ENCODE measurements around the gene CDKN2AIPNL. TPM values are rescaled to one million over a fixed set of nuclear protein-coding genes. Genes with fewer than 3 reads are reported as not detected.

The CDKN2AIPNL gene, protein sequence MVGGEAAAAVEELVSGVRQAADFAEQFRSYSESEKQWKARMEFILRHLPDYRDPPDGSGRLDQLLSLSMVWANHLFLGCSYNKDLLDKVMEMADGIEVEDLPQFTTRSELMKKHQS
- 10 to 100 TPM; 16.0 to 24.4 (median 17.1) TPM for total RNA-seq
- long read RNA-seq, donor 1, transcript CDKN2AIPNL-202 (3 exons, 1,223 nt) = major isoform, 14 of 17 reads
- long read RNA-seq, donor 1, partial matches to known transcripts = 0 of 17 reads
- long read RNA-seq, donor 1, other reads (novel, unspliced or antisense) = 3 of 17 reads
- long read RNA-seq, donor 2, transcript CDKN2AIPNL-202 (3 exons, 1,223 nt) = major isoform, 18 of 24 reads
- long read RNA-seq, donor 2, partial matches to known transcripts = 1 of 24 reads
- long read RNA-seq, donor 2, other reads (novel, unspliced or antisense) = 5 of 24 reads

DNA sequence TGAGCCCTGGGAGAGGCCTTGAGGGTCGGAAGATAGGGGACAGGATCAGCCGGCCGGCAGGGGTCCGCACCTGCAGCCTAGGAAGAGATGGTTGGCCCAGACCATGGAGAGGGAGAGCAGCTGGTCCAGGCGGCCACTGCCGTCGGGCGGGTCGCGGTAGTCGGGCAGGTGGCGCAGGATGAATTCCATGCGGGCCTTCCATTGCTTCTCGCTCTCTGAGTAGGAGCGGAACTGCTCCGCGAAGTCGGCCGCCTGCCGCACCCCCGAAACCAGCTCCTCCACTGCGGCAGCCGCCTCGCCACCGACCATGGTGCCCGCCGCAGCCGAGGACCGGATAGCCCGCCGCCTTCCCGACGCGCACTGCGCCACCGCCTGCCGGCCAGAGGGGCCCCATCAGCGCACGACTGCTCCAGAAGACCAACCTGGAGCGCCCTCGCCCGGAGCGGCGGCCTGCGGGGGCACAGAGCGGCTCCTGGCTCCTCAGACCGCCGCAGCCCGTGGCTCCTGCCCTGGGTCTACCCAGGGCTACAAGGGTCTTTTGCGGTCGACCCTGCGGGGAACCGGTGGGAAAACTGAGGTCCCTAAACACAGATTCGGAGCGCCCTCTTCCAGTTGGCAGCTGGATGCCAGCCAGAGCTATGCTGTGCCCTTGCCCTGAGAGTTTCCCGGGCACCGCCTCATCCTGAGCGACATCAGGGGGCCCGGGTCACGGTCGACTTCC lies at the start of gene CDKN2AIPNL:
Gene CDKN2AIPNL (minus strand): TSS at position 336 of the 721 bp plus-strand sequence. CDS start 27 bp downstream, at position 309.
- peak; percentile 94 to 95 (median 95) for DNase-seq
- Histone ChIP-seq H3K36me3 (ENCODE audit: low read depth) (no peaks in the 10 kb centered on the region), H3K4me1 (ENCODE audit: low read depth) (peaks cover 28% of the 10 kb centered on the region), H3K9me3 (no peaks in the 10 kb centered on the region), H3K4me3 (peak within 1 kb of the TSS; percentile 65)
- peak; percentile 97 for ATAC-seq
- TF ChIP-seq, protein P1, sequence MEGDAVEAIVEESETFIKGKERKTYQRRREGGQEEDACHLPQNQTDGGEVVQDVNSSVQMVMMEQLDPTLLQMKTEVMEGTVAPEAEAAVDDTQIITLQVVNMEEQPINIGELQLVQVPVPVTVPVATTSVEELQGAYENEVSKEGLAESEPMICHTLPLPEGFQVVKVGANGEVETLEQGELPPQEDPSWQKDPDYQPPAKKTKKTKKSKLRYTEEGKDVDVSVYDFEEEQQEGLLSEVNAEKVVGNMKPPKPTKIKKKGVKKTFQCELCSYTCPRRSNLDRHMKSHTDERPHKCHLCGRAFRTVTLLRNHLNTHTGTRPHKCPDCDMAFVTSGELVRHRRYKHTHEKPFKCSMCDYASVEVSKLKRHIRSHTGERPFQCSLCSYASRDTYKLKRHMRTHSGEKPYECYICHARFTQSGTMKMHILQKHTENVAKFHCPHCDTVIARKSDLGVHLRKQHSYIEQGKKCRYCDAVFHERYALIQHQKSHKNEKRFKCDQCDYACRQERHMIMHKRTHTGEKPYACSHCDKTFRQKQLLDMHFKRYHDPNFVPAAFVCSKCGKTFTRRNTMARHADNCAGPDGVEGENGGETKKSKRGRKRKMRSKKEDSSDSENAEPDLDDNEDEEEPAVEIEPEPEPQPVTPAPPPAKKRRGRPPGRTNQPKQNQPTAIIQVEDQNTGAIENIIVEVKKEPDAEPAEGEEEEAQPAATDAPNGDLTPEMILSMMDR (IDR thresholded peaks at IDR 0.05) = peak; percentile 70
- intact Hi-C loops (cut with DNase I, micrococcal nuclease) = loop anchor here in 1 of 2 donors (10.0 kb wide), 1 partner anchor 113 kb away; the partner anchor contains the start of gene JADE2

DNA sequence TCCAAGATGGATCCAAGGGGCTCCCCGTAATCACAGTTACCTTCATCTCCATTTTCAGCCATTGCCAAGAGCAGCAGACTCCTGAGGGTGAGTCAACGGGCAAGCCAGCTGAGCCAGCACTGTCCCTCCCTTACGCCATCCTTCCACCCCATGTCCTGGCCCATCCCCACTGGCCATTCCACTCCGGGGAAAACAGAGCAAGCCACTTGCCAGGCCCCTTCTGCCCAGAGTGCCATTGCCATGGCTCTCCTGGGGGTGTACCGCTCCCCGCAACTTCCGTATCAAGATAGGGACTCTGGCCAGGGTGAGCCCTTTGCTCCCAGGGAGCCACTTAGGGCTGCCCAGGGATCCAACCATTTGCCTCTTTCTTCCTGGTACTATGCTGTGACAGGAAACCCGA lies 48.9 kb upstream of the CDKN2AIPNL start:
- no peak overlapping the region for H3K4me3 ChIP-seq
- DNase-seq = no peak
- H3K9me3 ChIP-seq = no peaks in the 10 kb centered on the region
- no peak for ATAC-seq
- peaks cover 9% of the 10 kb centered on the region for H3K4me1 ChIP-seq (ENCODE audit: low read depth)
- TF ChIP-seq, protein P1 (IDR thresholded peaks at IDR 0.05) = no peak
- intact Hi-C loops (cut with DNase I, micrococcal nuclease) = no loop called here
- H3K36me3 ChIP-seq (ENCODE audit: low read depth) = no peaks in the 10 kb centered on the region

DNA sequence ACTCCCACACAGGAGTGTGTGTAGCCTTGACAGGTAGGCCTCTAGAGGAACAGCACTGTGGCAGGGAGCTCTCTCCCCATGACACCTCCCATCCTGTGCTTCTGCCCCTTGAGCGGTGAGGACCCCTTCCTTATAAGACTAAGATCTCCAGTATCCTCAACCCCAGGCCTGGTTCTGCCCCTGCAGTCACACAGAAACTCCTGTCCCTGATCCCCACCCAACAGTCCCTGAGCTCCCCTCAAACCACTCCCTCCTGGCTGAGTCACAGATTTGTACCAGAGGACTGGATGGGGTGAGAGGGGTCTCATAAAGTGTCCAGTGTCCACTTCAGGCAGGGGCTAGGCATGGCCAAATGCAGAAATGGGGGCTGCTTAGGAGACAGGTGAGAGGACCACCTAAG lies 47.8 kb upstream of the CDKN2AIPNL start:
- Histone ChIP-seq H3K4me3 (no peak overlapping the region), H3K36me3 (ENCODE audit: low read depth) (no peaks in the 10 kb centered on the region), H3K9me3 (no peaks in the 10 kb centered on the region), H3K4me1 (ENCODE audit: low read depth) (no peaks in the 10 kb centered on the region)
- TF ChIP-seq, protein P1 (IDR thresholded peaks at IDR 0.05) = no peak
- intact Hi-C loops (cut with DNase I, micrococcal nuclease) = no loop called here
- no peak for DNase-seq
- ATAC-seq = no peak

DNA sequence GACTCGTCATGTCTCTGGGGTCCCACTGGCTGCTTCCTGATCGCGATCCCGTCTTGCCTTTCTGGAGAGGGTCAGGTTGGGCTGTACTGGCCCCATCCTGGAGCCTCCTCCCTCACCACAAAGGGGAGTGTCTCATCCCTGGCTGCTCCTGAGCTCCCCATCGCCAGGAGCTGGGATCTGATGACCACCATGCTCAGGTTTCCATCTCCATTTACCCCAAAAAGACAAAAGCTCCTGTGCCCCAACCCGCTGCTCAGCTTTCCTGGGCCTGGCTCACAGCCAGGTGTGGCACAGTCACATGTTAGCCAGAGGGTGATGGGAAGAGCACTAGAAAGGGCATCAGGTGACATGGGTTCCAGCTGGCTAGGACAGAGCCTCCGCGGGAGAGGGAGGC lies 47.3 kb upstream of the CDKN2AIPNL start:
- ATAC-seq = peak; percentile 34
- Histone ChIP-seq H3K4me3 (no peak overlapping the region), H3K4me1 (ENCODE audit: low read depth) (no peaks in the 10 kb centered on the region), H3K36me3 (ENCODE audit: low read depth) (no peaks in the 10 kb centered on the region), H3K9me3 (no peaks in the 10 kb centered on the region)
- TF ChIP-seq, protein P1 (IDR thresholded peaks at IDR 0.05) = no peak
- no peak for DNase-seq
- intact Hi-C loops (cut with DNase I, micrococcal nuclease) = no loop called here

DNA sequence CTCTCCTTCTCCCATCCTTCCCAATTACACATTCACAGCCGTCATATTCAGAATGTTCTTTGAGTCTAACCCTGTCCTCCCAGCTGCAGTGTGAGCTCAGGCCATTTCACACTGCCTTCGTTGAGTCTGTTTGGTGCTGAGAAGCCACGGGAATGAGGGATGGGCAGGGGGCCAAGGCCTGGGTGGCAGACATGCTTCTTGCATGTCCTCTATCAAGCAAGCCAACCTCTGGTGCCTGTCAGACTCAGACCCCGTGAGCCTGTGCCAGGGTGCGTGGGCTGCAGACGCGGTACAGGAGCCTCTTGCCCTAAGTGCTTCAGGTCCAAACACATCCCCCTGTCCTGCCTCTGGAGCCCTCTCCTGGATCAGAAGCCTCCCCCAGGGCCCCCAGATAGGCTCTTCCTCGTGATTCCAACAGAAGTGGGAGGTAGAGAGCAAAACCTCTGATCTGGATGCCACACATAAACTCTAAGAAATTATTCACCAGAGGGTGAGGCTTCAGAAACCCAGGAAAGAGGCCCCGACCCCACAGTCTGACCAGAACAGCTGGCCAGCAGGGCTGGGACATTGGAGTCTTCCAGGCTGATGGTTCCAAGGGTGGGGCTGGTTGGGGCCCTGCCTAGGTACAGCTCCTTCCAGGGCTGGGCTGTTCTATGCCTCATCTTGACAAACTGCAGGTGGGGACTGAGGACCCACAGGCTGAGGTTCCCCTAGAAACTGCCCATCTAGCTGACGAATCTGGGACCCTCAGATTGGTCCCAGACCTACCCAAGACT lies 46.7 kb upstream of the CDKN2AIPNL start:
- no peaks in the 10 kb centered on the region for H3K36me3 ChIP-seq (ENCODE audit: low read depth)
- no peaks in the 10 kb centered on the region for H3K9me3 ChIP-seq
- TF ChIP-seq, protein P1 (IDR thresholded peaks at IDR 0.05) = no peak
- ATAC-seq (peak; percentile 76), DNase-seq (peak in 1 of 3 donors; percentile 45)
- no peak overlapping the region for H3K4me3 ChIP-seq
- intact Hi-C loops (cut with DNase I, micrococcal nuclease) = no loop called here
- no peaks in the 10 kb centered on the region for H3K4me1 ChIP-seq (ENCODE audit: low read depth)

Data from mucosa of descending colon (tissue), 3 donors.